ENCODE data around the gene BUB3. TPM values are rescaled to one million over a fixed set of nuclear protein-coding genes. Genes with fewer than 3 reads are reported as not detected.

BUB3 gene
- total and polyA plus RNA-seq, 2 of the 13 experiments (the other 11 are each of a cell fraction or from before 2014, with no cell fraction given), result 174 to 188 TPM

- TF ChIP-seq ZKSCAN5 (CRISPR knock-in tag; IDR thresholded peaks at IDR 0.05), result no peak
- 0 out of 2 replicates have a peak, but pooled peaks have one; percentile 26 for TF ChIP-seq ZNF761 (CRISPR knock-in tag; conservative IDR thresholded peaks at IDR 0.05)
- TF ChIP-seq NR0B2 (CRISPR knock-in tag; IDR thresholded peaks at IDR 0.05), result no peak
- TF ChIP-seq TMF1 (CRISPR knock-in tag; IDR thresholded peaks at IDR 0.05; ENCODE audit: low read depth), result 0 out of 2 replicates have a peak, but pooled peaks have one; percentile 69
- TF ChIP-seq ZNF746 (CRISPR knock-in tag; IDR thresholded peaks at IDR 0.05), result peak; percentile 49; the same call in 1 of the 2 replicates
- TF ChIP-seq PRPF4 (IDR thresholded peaks at IDR 0.05; ENCODE audit: low read depth, low read length, poor library complexity, severe bottlenecking), result no peak
- no peak for TF ChIP-seq ZNF776 (CRISPR knock-in tag; IDR thresholded peaks at IDR 0.05)
- TF ChIP-seq MEF2D (CRISPR knock-in tag; IDR thresholded peaks at IDR 0.05), result 0 out of 2 replicates have a peak, but pooled peaks have one; percentile 41
- no peak for TF ChIP-seq XBP1 (CRISPR knock-in tag; IDR thresholded peaks at IDR 0.05)
- peak; percentile 60; the same call in 1 of the 2 replicates for TF ChIP-seq ZNF609 (CRISPR knock-in tag; IDR thresholded peaks at IDR 0.05; ENCODE audit: borderline replicate concordance)
- no peak for TF ChIP-seq MED8 (CRISPR knock-in tag; IDR thresholded peaks at IDR 0.05; ENCODE audit: insufficient replicate concordance)
- no peak for TF ChIP-seq GLMP (CRISPR knock-in tag; IDR thresholded peaks at IDR 0.05; ENCODE audit: borderline replicate concordance)
- no peak for TF ChIP-seq MXD1 (CRISPR knock-in tag; IDR thresholded peaks at IDR 0.05)
- peak; percentile 69 for TF ChIP-seq NCOA2 (CRISPR knock-in tag; IDR thresholded peaks at IDR 0.05)
- TF ChIP-seq NFE2L1 (CRISPR knock-in tag; IDR thresholded peaks at IDR 0.05; ENCODE audit: borderline replicate concordance), result no peak
- 0 out of 2 replicates have a peak, but pooled peaks have one; percentile 19 for TF ChIP-seq NCOR1 (IDR thresholded peaks at IDR 0.05; ENCODE audit: borderline replicate concordance, low read length)
- no peak for TF ChIP-seq ZBTB14 (CRISPR knock-in tag; IDR thresholded peaks at IDR 0.05)
- TF ChIP-seq ZIK1 (CRISPR knock-in tag; IDR thresholded peaks at IDR 0.05; ENCODE audit: borderline replicate concordance, low read depth), result 0 out of 2 replicates have a peak, but pooled peaks have one; percentile 57
- TF ChIP-seq FOSL2 (CRISPR knock-in tag; IDR thresholded peaks at IDR 0.05), result peak; percentile 46; the same call in 1 of the 2 replicates
Observed at GRCh38 chr10:123139521-123140163, 14.6 kb upstream of the BUB3 start (continued).

Measured in HepG2 (cell line).